Gastrocnemius medialis (tissue), 4 donors: ENCODE measurements around the gene NCOA7.

Source experiments
- POLR2A ChIP-seq, 2 donors: fragments of 450-650 bp; IDR thresholded peaks; one replicate each; pipeline ENCODE4 v1.6.1; 2017; ENCODE audit warnings: antibody characterized with exemption in 2 of 2, mild to moderate bottlenecking in 2 of 2, moderate library complexity in 2 of 2
- TF ChIP-seq, protein P1 (sequence below), 5 experiments: fragments of 450-650 bp in 3 of 5; fragments of 200-600 bp in 2 of 5; sonication (generic) in 2 of 5; IDR thresholded peaks in 4 of 5; conservative IDR thresholded peaks in 1 of 5; 1 replicate in 4 of 5; 2 replicates in 1 of 5; pipeline ENCODE4 v1.5.1; 2016 to 2019; ENCODE audit warnings: antibody characterized with exemption in 5 of 5, mild to moderate bottlenecking in 3 of 5, moderate library complexity in 3 of 5

DNA sequence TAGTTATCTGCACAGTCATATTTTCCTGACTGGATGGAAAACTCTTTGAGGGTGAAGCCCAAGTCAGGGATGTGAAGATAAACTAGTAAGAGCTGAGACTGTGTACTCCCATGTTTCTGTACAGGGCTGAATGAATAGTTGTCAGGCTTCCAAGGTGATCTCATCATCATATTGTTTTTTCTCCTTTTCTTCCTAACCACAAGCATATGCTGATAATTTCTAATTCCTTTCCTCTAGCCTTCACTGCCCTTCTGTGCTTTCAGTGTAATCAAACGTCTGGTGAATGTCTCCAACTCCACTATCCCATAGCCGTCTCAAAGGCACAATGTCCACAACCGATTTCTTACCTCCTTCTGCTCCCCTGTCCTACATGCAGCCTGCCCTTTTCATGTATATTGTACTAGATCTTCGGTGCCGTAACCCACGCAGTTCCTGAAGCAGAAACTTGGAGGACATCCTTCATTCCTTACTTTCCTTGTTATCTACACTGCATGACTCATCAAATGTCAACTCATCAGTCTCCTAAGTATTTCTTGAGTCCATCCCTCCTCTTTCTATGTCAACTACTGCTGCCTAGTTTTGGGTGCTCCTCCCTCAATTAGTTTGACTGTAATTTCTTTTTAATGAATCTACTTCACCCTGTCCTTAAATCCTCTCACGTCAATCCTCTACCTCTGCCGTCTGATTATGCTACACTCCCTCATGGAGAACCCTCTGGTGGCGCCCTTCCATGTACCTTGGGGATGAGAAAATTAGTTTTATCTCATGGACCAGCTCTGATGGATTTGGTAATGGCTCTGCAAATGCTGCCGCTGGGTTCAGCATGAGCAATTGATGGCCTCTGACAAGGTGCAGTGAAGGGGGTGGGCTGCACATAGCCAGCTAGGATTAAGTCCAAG is 21.9 kb downstream of the NCOA7 start:
- TF ChIP-seq, protein P1, sequence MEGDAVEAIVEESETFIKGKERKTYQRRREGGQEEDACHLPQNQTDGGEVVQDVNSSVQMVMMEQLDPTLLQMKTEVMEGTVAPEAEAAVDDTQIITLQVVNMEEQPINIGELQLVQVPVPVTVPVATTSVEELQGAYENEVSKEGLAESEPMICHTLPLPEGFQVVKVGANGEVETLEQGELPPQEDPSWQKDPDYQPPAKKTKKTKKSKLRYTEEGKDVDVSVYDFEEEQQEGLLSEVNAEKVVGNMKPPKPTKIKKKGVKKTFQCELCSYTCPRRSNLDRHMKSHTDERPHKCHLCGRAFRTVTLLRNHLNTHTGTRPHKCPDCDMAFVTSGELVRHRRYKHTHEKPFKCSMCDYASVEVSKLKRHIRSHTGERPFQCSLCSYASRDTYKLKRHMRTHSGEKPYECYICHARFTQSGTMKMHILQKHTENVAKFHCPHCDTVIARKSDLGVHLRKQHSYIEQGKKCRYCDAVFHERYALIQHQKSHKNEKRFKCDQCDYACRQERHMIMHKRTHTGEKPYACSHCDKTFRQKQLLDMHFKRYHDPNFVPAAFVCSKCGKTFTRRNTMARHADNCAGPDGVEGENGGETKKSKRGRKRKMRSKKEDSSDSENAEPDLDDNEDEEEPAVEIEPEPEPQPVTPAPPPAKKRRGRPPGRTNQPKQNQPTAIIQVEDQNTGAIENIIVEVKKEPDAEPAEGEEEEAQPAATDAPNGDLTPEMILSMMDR (IDR thresholded peaks at IDR 0.05 in 4 of 5, conservative IDR thresholded peaks at IDR 0.05 in 1 of 5), result no peak
- TF ChIP-seq POLR2A (IDR thresholded peaks at IDR 0.05), result no peak
